Activated CD4-positive, alpha-beta T cell treated with anti-CD3 and anti-CD28 coated beads, Interleukin-10, Interleukin-2, amounts not matched to agents 100 ng/mL and 50 ng/mL, durations not matched to agents 16 hours and 8 hours (primary cell): ENCODE results near the gene WIZ.
"Not testable (repeated sequence)": the region's sequence is repeated elsewhere in the genome, so short reads cannot be mapped to it uniquely, and the experiment has no call there.

Experiments used
- DNase-seq: peaks from one replicate; pipeline ENCODE4 v3.0.0-alpha.2; 2020

WIZ gene

GRCh38 chr19:15402411-15403150, 47.2 kb downstream of the WIZ start:
- DNase-seq, result no peak

DNA sequence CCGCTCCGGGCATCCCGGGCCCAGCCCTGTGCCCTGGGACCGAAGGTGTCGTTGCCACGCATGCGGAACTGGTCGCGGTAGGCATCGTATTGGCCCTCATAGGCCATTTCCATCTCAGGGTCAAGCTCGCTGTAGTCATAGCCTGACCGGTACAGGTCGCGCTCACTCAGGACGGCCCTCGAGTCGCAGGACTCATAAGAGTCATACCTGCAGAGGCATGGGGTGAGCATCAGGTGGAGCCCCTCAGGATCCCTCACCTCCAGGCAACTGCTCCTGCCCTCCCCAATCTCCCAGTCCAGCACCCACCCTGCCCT, 48.4 kb downstream of the WIZ start:
- DNase-seq, result no peak

GRCh38 chr19:15400521-15401396, 49.0 kb downstream of the WIZ start:
- no peak for DNase-seq

DNA sequence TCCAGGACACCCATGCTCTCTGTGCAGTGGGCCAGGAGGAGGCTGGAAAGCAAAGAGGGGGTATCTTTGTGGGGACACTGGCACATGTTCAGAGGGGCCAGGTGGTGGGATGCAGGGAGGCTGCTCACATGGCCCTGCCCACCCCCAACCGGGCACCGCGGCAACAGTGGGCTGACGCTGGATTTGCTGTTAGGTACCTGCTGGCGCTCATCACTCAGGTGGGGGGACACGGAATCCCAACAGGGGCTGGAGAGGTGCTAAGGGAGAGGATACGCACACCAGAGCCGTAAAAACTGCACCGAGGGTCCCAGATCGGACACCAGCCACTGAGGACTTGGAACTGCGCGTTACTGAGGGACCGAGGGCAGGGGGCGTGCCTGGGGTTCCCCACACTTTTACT, 50.1 kb downstream of the WIZ start:
- DNase-seq, result no peak

DNA sequence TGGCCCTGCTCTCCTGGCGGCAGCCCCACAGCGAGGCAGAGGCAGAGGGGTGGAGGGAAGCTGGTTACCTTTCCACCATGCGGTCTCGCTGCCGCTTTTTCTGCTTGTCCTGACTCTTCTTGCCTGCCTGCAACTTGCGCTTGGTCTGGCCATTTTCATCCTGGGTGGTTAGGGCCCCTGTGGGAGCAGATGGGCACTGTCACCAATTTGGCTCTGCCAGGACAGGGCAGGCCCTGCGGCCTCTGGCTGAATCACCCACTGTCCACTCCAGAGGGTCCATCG, 50.6 kb downstream of the WIZ start:
- no peak for DNase-seq

- no peak for DNase-seq
Measured at GRCh38 chr19:15398501-15399233, 51.1 kb downstream of the WIZ start.

DNA sequence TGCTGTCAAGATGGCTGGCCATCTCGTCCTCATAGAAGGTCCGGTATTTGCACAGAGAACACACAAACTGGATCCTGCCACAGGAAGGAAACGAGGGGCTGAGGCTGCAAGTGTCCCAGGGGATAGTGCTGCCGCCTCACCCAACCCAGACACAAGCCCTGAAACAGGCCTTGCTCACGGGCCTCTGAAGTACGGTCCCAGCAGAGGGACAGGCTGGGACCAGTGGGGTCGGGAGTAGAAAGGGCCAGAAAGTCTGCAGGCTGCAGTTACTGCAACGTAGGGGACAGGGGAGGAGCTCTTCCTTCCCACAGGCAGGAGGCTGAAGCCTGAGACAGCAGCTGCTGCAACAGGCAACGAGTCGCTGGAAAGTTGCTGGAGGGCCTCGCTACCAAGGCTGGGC, 52.0 kb downstream of the WIZ start:
- DNase-seq, result no peak

- DNase-seq, result no peak
Measured at GRCh38 chr19:15397236-15397635, 52.5 kb downstream of the WIZ start.

DNA sequence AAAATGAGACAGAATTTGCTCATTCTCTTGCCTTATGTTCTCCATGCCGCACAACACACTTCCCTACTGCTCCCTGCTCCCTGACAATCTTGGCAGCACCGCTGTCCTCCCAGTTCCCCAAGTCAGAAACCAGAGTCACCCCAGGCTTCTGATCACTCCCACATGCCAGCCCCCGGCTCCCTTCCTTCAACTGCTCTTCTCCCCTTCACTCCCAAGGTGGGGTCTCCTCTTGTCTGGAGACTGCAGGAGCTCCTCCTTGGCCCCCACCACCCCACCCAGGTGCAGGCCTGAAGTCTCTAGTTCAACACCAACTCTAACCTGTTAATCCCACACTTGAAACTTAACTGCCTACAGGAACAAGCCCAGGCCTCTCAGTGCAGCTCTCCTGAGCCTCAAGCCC, 53.3 kb downstream of the WIZ start:
- DNase-seq, result no peak

DNA sequence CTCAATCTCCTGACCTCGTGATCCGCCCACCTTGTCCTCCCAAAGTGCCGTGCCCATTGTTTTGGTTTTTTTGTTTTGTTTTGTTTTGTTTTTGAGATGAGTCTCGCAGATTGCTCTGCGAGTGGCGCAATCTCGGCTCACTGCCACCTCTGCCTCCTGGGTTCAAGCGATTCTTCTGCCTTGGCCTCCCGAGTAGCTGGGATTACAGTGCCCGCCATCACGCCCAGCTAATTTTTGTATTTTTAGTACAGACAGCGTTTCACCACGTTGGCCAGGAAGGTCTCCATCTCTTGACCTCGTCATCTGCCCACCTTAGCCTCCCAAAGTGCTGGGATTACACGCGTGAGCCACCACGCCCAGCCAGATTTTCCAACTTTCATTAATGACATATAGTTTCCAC, 54.5 kb downstream of the WIZ start:
- not testable (repeated sequence) for DNase-seq

DNA sequence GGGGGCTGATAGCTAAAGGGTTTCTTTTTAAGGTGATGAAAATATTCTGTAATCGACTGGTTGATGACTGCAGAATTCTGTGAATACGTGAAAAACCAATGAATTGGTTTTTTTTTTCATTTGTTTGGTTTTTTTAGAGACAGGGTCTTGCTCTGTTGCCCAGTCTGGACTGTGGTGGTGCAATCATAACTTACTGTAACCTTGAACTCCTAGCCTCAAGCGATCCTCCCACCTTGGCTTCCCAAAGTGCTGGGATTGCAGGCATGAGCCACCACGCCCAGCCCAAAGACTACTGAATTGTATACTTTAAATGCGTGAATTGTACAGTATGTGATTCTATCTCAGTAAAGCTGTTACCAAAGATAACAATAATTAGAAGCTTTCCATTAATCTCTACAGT, 55.3 kb downstream of the WIZ start:
- no peak for DNase-seq

DNA sequence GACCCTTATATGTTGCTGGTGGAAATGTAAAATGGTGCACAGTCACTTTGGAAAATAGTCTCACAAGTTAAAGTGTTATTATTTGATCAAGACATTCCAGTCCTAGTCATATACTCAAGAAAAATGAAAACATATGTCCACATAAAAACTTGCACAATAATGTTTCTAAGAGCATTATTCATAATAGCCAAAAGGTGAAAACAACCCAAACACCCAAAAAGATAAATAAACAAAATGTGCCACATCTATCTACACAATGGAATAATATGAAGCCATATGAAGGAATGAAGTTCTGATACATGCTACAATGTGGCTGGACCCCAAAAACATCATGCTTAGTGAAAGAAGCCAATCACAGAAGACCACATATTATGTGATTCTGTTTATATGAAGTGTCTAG, 55.8 kb downstream of the WIZ start:
- DNase-seq, result no peak

DNA sequence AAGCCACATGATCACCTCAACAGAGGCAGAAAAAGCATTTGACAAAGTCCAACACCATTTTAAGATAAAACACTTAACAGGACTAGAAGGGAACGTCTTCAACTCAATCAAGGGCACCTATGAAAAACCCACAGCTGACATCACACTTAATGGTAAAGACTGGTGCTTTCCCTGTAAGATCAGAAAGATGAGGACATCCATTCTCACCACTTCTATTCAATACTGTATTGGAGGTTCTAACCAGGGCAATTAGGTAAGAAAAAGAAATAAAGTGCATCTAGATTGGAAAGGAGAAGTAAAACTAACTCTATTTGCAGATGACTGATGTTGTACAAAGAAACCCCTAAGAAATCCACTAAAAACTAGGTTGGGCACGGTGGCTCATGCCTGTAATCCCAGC, 58.9 kb downstream of the WIZ start:
- no peak for DNase-seq

DNA sequence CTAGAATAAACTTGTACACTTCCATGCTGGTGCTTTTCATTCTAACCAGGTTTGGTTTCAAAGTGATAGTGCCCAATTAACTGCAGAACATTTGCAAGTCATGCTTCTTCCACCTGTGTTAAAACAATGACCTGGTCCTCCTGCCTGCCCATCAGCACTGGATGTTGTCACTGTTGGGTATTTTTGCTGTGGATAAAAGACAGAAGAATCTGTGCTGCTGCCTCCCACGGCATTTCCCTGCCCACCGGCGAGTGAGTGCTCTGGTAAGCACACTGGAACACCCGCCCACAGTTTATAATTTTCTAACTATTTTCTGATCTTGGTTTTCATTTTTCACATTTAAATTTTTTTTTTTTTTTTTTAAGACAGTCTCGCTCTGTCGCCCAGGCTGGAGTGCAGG, 67.9 kb downstream of the WIZ start:
- no peak for DNase-seq

- DNase-seq, result no peak
Measured at GRCh38 chr19:15381429-15381828, 68.3 kb downstream of the WIZ start.

- peak; percentile 55 for DNase-seq
Measured at GRCh38 chr19:15379999-15380647, 69.6 kb downstream of the WIZ start.

- DNase-seq, result peak; percentile 99
Measured at GRCh38 chr19:15379083-15379998, 70.4 kb downstream of the WIZ start, which contains the start of gene AKAP8. TSS of gene AKAP8 (minus strand) at chr19:15379787. CDS start at chr19:15379731, 56 bp downstream.

DNA sequence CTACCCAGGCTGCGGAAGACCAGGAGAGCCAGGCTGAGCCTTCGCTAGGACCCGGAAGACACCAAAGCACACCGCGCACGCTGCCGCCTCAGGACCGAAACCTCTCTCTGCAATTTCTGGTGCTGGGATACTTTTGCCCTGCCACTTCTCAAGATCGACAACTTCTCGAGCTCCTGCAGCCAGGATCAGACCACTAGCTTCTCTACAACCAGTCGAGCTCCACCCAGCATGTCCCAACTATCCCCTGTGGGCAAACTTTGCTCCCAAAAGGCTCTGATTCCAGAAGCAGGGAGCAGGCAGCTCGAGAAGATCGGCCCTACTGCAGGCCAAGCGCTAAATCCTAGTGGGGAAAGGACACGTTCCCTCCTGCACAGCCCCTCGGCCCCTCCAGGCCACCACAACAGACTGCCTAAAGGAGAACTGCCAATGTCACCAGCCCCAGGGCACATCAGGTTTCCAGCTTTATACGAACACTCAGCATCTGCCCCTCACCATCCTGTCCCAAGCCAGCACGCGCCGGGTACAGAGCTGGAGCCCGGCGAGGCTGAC, 71.1 kb downstream of the WIZ start:
- DNase-seq, result peak; percentile 72

DNA sequence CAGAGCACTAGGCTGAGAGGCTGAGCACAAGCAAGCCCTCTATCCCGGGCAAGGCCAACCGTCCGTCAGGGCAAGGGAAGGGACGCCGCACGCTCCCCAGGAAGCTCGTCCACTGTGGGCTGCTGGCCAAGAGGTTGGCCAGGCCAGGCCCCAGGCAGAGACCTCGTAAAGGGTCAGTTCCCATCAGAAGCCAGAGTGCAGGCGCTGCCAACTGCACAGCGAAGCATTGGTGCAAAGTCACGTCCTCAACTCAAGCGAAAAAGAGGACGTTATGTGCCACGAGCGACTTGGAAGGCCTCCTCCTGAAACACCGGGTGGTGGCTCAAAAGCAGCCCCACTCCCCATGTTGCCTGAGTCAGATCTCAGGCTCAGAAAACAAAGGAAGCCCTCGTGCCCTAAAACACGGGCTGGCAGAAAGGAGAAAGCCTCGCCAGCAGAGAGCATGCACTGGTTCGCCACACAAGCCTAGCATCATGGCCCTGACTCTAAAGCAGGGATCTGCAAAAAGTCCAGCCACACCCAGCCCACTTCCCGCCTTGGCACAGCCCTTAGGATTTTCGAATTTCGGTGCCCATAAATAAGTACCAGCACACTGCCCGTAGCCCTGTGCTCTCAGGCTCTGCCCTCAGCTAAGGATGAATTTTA, 74.8 kb downstream of the WIZ start:
- DNase-seq, result no peak

DNA sequence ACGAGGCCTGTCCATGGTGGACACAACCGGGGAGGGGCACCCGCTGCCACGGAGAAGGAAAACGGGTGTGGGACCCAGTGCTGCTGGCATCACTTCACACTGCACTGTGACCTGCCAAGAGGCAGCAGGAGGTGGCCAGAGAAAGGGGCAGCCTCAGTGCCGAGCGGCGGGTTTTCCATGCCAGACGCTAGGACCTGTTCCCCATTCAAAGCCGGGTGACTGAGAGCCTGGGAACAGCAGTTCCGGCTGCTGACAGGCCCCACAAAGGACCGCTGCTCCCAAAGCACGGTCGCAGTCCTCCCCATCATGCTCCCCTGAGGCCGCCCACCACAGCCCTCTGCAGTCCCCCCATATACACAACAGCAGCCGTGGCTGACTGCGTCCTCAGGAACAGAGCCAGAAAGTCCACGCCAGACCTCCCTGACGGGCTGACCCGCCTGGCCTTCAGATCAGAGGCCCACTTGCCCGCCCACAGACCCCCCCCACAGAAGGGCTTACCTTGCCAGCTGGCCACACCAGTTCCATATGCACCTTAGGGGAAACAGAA, 75.6 kb downstream of the WIZ start:
- DNase-seq, result no peak

GRCh38 chr19:15373644-15374043, 76.1 kb downstream of the WIZ start:
- DNase-seq, result no peak
